Suprapubic skin (tissue), 3 donors: ENCODE measurements around the gene SMG6.

ENCODE experiments used
- EP300 ChIP-seq: sonication (generic); formaldehyde crosslinking; IDR thresholded peaks from one replicate; pipeline ENCODE4 v1.6.1; 2017; ENCODE audit warnings: antibody characterized with exemption
- POLR2A ChIP-seq, 2 donors: fragments of 450-650 bp; IDR thresholded peaks; one replicate each; pipeline ENCODE4 v1.6.1; 2017; ENCODE audit warnings: antibody characterized with exemption in 2 of 2, mild to moderate bottlenecking in 2 of 2, moderate library complexity in 2 of 2
- TF ChIP-seq, protein P1 (sequence below), 2 donors: fragments of 200-600 bp in 1 of 2; fragments of 450-650 bp in 1 of 2; sonication (generic) in 1 of 2; IDR thresholded peaks; one replicate each; pipeline ENCODE4 v1.5.1; 2016 to 2019; ENCODE audit warnings: antibody characterized with exemption in 2 of 2, mild to moderate bottlenecking in 1 of 2, moderate library complexity in 1 of 2

GRCh38 chr17:2319051-2319450 is 15.5 kb upstream of the SMG6 start:
- TF ChIP-seq, protein P1, sequence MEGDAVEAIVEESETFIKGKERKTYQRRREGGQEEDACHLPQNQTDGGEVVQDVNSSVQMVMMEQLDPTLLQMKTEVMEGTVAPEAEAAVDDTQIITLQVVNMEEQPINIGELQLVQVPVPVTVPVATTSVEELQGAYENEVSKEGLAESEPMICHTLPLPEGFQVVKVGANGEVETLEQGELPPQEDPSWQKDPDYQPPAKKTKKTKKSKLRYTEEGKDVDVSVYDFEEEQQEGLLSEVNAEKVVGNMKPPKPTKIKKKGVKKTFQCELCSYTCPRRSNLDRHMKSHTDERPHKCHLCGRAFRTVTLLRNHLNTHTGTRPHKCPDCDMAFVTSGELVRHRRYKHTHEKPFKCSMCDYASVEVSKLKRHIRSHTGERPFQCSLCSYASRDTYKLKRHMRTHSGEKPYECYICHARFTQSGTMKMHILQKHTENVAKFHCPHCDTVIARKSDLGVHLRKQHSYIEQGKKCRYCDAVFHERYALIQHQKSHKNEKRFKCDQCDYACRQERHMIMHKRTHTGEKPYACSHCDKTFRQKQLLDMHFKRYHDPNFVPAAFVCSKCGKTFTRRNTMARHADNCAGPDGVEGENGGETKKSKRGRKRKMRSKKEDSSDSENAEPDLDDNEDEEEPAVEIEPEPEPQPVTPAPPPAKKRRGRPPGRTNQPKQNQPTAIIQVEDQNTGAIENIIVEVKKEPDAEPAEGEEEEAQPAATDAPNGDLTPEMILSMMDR (IDR thresholded peaks at IDR 0.05), result no peak
- no peak for TF ChIP-seq EP300
- no peak for TF ChIP-seq POLR2A (IDR thresholded peaks at IDR 0.05)
